SK-N-MC (cell line): Measurements from ENCODE around the gene IL21R.

Source experiments
- EZH2 ChIP-seq: fragments of 200-600 bp; sonication (generic); IDR thresholded peaks from one replicate; pipeline ENCODE4 v1.6.1; 2017; ENCODE audit warnings: antibody characterized with exemption
- FOXP2 ChIP-seq: optimal IDR thresholded peaks from 2 replicates; pipeline ENCODE3; 2011; ENCODE audit warnings: mild to moderate bottlenecking, moderate library complexity; ENCODE audit not compliant: insufficient read depth; ENCODE audit errors: extremely low read length, control extremely low read depth
- POLR2AphosphoS5 ChIP-seq: IDR thresholded peaks from 2 replicates; pipeline ENCODE4 v1.6.1; 2012; ENCODE audit warnings: mild to moderate bottlenecking, low read depth, low read length, borderline replicate concordance

GRCh38 chr16:27407133-27407532 lies 5.2 kb downstream of the IL21R start:
- TF ChIP-seq EZH2: no peak
- no peak for TF ChIP-seq POLR2AphosphoS5
- TF ChIP-seq FOXP2: no peak
